ENCODE measurements around the gene ZNF485.

GRCh38 chr10:43616697-43617370 is 10.6 kb downstream of the ZNF485 start:
- no peak for TF ChIP-seq CTCF (IDR thresholded peaks at IDR 0.05)
- TF ChIP-seq EZH2 (IDR thresholded peaks at IDR 0.05; ENCODE audit: borderline replicate concordance, insufficient read depth, low read depth, low read length, poor library complexity, severe bottlenecking) = no peak

All from B cell (primary cell).